IMR-90 (cell line): ENCODE data around the gene FBRSL1.

Experiments
- BHLHE40 ChIP-seq: fragments of 150-350 bp; IDR thresholded peaks from 2 replicates; pipeline ENCODE4 v1.6.1; 2016; ENCODE audit warnings: mild to moderate bottlenecking, low read depth, low read length
- CEBPB ChIP-seq: IDR thresholded peaks from 2 replicates; pipeline ENCODE4 v1.6.1; 2012; ENCODE audit warnings: low read depth, low read length, improper control_type of control experiment
- CHD1 ChIP-seq: IDR thresholded peaks from 2 replicates; pipeline ENCODE4 v1.6.1; 2012; ENCODE audit warnings: low read depth, low read length, improper control_type of control experiment
- FOS ChIP-seq: fragments of 150-350 bp; IDR thresholded peaks from 2 replicates; pipeline ENCODE4 v1.6.1; 2016; ENCODE audit warnings: low read depth, low read length
- MAFK ChIP-seq: IDR thresholded peaks from 2 replicates; pipeline ENCODE4 v1.6.1; 2012; ENCODE audit warnings: low read depth, low read length, improper control_type of control experiment
- MAZ ChIP-seq: IDR thresholded peaks from 2 replicates; pipeline ENCODE4 v1.6.1; 2012; ENCODE audit warnings: low read depth, mild to moderate bottlenecking, low read length, improper control_type of control experiment, moderate library complexity, borderline replicate concordance
- POLR2A ChIP-seq: IDR thresholded peaks from 2 replicates; pipeline ENCODE4 v1.6.1; 2012; ENCODE audit warnings: mild to moderate bottlenecking, low read depth, low read length
- RAD21 ChIP-seq: IDR thresholded peaks from 2 replicates; pipeline ENCODE4 v1.6.1; 2012; ENCODE audit warnings: low read length, improper control_type of control experiment
- RFX5 ChIP-seq: IDR thresholded peaks from 2 replicates; pipeline ENCODE4 v1.8.0; 2012; ENCODE audit warnings: low read depth, mild to moderate bottlenecking, low read length, moderate library complexity
- SMC3 ChIP-seq: fragments of 150-350 bp; IDR thresholded peaks from 2 replicates; pipeline ENCODE4 v1.6.1; 2016; ENCODE audit warnings: low read depth, mild to moderate bottlenecking, antibody characterized with exemption, low read length, moderate library complexity
- USF2 ChIP-seq: fragments of 150-350 bp; IDR thresholded peaks from 2 replicates; pipeline ENCODE4 v1.6.1; 2017; ENCODE audit warnings: mild to moderate bottlenecking, antibody characterized with exemption, low read length, low read depth
- TF ChIP-seq, protein P1 (sequence below): conservative IDR thresholded peaks from 2 replicates; pipeline ENCODE4 v1.5.1; 2012; ENCODE audit warnings: mild to moderate bottlenecking, low read depth, low read length, improper control_type of control experiment
- TF ChIP-seq, protein P2 (sequence below): fragments of 150-350 bp; IDR thresholded peaks from 2 replicates; pipeline ENCODE4 v1.6.1; 2016; ENCODE audit warnings: low read depth, mild to moderate bottlenecking, low read length, moderate library complexity, borderline replicate concordance

DNA sequence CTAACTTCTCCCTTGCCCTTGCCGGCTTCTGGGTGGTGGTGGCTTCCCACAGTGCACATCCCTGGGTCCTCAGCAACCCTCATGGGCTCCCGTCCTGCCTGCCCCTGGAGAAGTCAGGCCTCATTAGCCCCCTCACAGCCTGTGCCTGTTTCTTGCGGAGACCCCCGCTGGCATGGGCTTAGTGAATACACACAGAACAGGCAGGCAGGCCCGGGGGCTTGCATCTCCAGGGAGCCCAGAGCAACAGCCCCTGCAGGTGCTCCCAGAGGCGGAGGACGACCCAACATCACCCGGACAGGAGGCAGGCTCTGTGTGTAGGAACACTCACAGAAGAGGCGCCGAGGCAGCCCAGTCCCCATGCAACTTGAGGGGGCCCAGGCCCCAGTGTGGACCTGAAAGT is 25.1 kb upstream of the FBRSL1 start:
- TF ChIP-seq POLR2A (no peak), RFX5 (no peak), BHLHE40 (no peak), RAD21 (no peak), FOS (no peak), USF2 (no peak), CEBPB (no peak), SMC3 (no peak), MAZ (no peak), MAFK (no peak), CHD1 (no peak)
- TF ChIP-seq, protein P1, sequence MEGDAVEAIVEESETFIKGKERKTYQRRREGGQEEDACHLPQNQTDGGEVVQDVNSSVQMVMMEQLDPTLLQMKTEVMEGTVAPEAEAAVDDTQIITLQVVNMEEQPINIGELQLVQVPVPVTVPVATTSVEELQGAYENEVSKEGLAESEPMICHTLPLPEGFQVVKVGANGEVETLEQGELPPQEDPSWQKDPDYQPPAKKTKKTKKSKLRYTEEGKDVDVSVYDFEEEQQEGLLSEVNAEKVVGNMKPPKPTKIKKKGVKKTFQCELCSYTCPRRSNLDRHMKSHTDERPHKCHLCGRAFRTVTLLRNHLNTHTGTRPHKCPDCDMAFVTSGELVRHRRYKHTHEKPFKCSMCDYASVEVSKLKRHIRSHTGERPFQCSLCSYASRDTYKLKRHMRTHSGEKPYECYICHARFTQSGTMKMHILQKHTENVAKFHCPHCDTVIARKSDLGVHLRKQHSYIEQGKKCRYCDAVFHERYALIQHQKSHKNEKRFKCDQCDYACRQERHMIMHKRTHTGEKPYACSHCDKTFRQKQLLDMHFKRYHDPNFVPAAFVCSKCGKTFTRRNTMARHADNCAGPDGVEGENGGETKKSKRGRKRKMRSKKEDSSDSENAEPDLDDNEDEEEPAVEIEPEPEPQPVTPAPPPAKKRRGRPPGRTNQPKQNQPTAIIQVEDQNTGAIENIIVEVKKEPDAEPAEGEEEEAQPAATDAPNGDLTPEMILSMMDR: no peak
- TF ChIP-seq, protein P2, sequence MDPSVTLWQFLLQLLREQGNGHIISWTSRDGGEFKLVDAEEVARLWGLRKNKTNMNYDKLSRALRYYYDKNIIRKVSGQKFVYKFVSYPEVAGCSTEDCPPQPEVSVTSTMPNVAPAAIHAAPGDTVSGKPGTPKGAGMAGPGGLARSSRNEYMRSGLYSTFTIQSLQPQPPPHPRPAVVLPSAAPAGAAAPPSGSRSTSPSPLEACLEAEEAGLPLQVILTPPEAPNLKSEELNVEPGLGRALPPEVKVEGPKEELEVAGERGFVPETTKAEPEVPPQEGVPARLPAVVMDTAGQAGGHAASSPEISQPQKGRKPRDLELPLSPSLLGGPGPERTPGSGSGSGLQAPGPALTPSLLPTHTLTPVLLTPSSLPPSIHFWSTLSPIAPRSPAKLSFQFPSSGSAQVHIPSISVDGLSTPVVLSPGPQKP: no peak
